PC-9 (cell line): ENCODE data around the gene CALD1. TPM values are rescaled to one million over a fixed set of nuclear protein-coding genes. Genes with fewer than 3 reads are reported as not detected.
A peak's percentile ranks its signal among the peaks of the same experiment; 100 is the strongest.

Experiments used
- BruUV-seq: library from RNA; stranded (reverse); fragments of 400-500 nt; replicated peaks from 2 replicates; lab custom pipeline; 2021; lab: Mats Ljungman, UMichigan
- CTCF ChIA-PET: fragments of 300-600 bp; sonication (Branson Sonifier 250); formaldehyde crosslinking; loops from one replicate; lab custom pipeline; 2022; ENCODE audit warnings: antibody characterized with exemption; lab: Charles Lee
- POLR2A ChIA-PET: fragments of 300-600 bp; sonication (Branson Sonifier 250); formaldehyde crosslinking; loops from one replicate; lab custom pipeline; 2022; ENCODE audit warnings: antibody characterized with exemption; ENCODE audit not compliant: unreplicated experiment; lab: Charles Lee
- DNase-seq, 2 experiments: peaks; one replicate each; pipeline versions ENCODE4 v3.0.0 to v3.0.0-alpha.2; 2015 to 2022; ENCODE audit warnings: mixed read lengths in 1 of 2
- H2AFZ ChIP-seq: fragments of 200-600 bp; sonication (generic); 2 replicates; pipeline ENCODE4 v1.8.1; 2017; ENCODE audit warnings: antibody characterized with exemption
- H3F3A ChIP-seq: fragments of 200-600 bp; sonication (generic); 2 replicates; pipeline ENCODE4 v1.8.1; 2017; ENCODE audit warnings: antibody characterized with exemption, mild to moderate bottlenecking, low read depth; ENCODE audit not compliant: insufficient read depth
- H3K27ac ChIP-seq: fragments of 200-600 bp; sonication (generic); 2 replicates; pipeline ENCODE4 v1.6.1; 2016; ENCODE audit warnings: mixed run types
- H3K27me3 ChIP-seq: fragments of 200-600 bp; sonication (generic); 2 replicates; pipeline ENCODE4 v1.6.1; 2016; ENCODE audit warnings: low read depth, mixed run types; ENCODE audit not compliant: insufficient read depth
- H3K36me3 ChIP-seq: fragments of 200-600 bp; sonication (generic); 2 replicates; pipeline ENCODE4 v1.6.1; 2016; ENCODE audit warnings: low read depth, mixed run types
- H3K4me1 ChIP-seq: fragments of 200-600 bp; sonication (generic); replicated peaks from 2 replicates; pipeline ENCODE4 v1.6.1; 2016; ENCODE audit warnings: mixed run types; ENCODE audit not compliant: insufficient read depth
- H3K4me2 ChIP-seq: fragments of 200-600 bp; sonication (generic); 2 replicates; pipeline ENCODE4 v1.6.1; 2017; ENCODE audit warnings: mixed run types
- H3K4me3 ChIP-seq: fragments of 200-600 bp; sonication (generic); 2 replicates; pipeline ENCODE4 v1.6.1; 2016; ENCODE audit warnings: mixed run types
- H3K79me2 ChIP-seq: fragments of 200-600 bp; sonication (generic); 2 replicates; pipeline ENCODE4 v1.6.1; 2017; ENCODE audit warnings: low read depth, mixed run types
- H3K9me2 ChIP-seq: fragments of 200-600 bp; sonication (generic); 2 replicates; pipeline ENCODE4 v1.8.1; 2017; ENCODE audit warnings: mild to moderate bottlenecking; ENCODE audit not compliant: insufficient read depth
- H3K9me3 ChIP-seq: fragments of 200-600 bp; sonication (generic); 2 replicates; pipeline ENCODE4 v1.8.1; 2016; ENCODE audit warnings: low read depth; ENCODE audit not compliant: insufficient read depth
- H4K20me1 ChIP-seq: fragments of 200-600 bp; sonication (generic); 2 replicates; pipeline ENCODE4 v1.8.1; 2017; ENCODE audit not compliant: insufficient read depth
- EZH2 ChIP-seq: fragments of 200-600 bp; sonication (generic); IDR thresholded peaks from 2 replicates; pipeline ENCODE4 v1.8.0; 2017; ENCODE audit warnings: antibody characterized with exemption, low read depth
- intact Hi-C: fragments of 100-400 bp; cut with micrococcal nuclease; formaldehyde crosslinking; loops from one replicate; pipeline ENCODE4 v1.10.0; 2022; ENCODE audit not compliant: unreplicated experiment
- total RNA-seq: library from RNA; stranded (reverse); gene quantifications from 2 replicates; pipeline ENCODE4 v1.2.3, GENCODE V29; 2021
- TF ChIP-seq, protein P1 (sequence below): fragments of 200-600 bp; sonication (generic); conservative IDR thresholded peaks from 2 replicates; pipeline ENCODE4 v1.6.1; 2017; ENCODE audit warnings: mixed run types, antibody characterized with exemption, mild to moderate bottlenecking, moderate library complexity

CALD1 gene
- total RNA-seq, 1 experiment from 2014 or later: 84.4 TPM

DNA sequence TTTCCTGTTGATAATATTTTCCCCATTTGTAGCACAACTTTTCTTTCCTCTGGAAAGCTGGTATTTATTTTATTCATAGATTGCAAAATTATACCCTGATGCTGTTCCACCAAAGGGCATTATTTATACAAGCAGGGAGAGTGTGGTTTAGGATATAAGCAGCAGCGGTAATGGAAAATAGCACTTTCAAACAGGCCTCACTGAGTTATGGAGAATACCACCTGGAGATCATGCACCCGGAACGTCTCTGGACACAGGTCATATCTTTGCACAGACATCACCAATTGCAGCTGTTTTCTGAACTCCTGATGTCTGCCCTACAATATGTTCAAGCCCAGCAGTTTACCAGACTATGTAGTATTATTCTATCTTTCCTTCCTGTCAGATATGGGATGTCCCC is 2.0 kb upstream of the CALD1 start:
- Histone ChIP-seq H3K27me3 (no peaks in the 10 kb centered on the region), H3K36me3 (no peaks in the 10 kb centered on the region), H3K9me3 (no peaks in the 10 kb centered on the region), H3K9me2 (no peaks in the 10 kb centered on the region), H3K27ac (no peak overlapping the region), H3K4me2 (no peak overlapping the region), H3K79me2 (no peaks in the 10 kb centered on the region), H3F3A (peaks cover 17% of the 10 kb centered on the region; the same call in 1 of the 2 replicates), H2AFZ (no peak overlapping the region), H4K20me1 (no peaks in the 10 kb centered on the region), H3K4me1 (peaks cover 33% of the 10 kb centered on the region), H3K4me3 (no peak overlapping the region)
- TF ChIP-seq, protein P1, sequence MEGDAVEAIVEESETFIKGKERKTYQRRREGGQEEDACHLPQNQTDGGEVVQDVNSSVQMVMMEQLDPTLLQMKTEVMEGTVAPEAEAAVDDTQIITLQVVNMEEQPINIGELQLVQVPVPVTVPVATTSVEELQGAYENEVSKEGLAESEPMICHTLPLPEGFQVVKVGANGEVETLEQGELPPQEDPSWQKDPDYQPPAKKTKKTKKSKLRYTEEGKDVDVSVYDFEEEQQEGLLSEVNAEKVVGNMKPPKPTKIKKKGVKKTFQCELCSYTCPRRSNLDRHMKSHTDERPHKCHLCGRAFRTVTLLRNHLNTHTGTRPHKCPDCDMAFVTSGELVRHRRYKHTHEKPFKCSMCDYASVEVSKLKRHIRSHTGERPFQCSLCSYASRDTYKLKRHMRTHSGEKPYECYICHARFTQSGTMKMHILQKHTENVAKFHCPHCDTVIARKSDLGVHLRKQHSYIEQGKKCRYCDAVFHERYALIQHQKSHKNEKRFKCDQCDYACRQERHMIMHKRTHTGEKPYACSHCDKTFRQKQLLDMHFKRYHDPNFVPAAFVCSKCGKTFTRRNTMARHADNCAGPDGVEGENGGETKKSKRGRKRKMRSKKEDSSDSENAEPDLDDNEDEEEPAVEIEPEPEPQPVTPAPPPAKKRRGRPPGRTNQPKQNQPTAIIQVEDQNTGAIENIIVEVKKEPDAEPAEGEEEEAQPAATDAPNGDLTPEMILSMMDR: no peak
- no peak for TF ChIP-seq EZH2
- no TSS peak for BruUV-seq
- POLR2A ChIA-PET: no interaction called here
- DNase-seq: no peak
- CTCF ChIA-PET: no interaction called here
- intact Hi-C loops: loop anchor here (5.0 kb wide), 1 partner anchor 145 kb away; no protein-coding TSS in a partner anchor

DNA sequence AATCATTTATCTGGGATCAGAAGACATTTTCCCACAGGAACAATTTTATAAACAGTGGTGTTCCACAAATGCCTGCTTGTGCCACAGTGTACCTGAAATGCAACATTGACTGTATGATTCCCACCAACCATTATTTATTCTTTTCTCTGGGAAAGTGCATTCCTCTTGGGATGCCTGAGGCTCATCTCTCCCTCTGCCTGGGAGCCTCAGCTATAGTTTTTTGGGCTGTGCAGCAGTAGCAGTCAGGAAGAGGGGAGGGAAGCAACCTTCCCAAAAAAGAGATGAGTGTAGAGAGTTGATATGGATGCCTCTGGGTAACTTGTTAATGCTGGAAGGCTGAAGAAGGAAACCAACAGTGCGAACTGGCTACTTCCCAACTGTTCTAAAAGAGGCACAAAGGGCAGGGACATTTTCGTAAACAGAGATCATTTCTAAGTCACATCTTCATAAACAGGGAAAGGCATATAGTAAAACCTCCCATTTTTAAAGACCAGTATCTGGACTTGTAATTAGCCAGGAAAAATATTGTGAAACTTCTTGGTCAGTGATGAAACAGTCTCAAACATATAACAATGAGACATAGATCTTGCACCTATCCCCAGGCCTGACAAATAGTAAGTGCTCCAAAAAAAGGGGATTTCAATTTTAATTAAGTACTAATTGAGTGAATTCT is 1.4 kb upstream of the CALD1 start:
- Histone ChIP-seq H3K79me2 (no peaks in the 10 kb centered on the region), H3K27me3 (no peaks in the 10 kb centered on the region), H3K4me2 (no peak overlapping the region; the same call in 1 of the 2 replicates), H3K9me3 (no peaks in the 10 kb centered on the region), H3K4me3 (no peak overlapping the region), H3K27ac (peak overlapping the region; percentile 56; the same call in 1 of the 2 replicates), H3K9me2 (no peaks in the 10 kb centered on the region), H3K4me1 (peaks cover 33% of the 10 kb centered on the region), H2AFZ (no peak overlapping the region), H4K20me1 (no peaks in the 10 kb centered on the region), H3K36me3 (no peaks in the 10 kb centered on the region), H3F3A (peaks cover 17% of the 10 kb centered on the region; the same call in 1 of the 2 replicates)
- peak in 1 of 2 experiments; percentile 1 for DNase-seq
- no TSS peak for BruUV-seq
- CTCF ChIA-PET: no interaction called here
- TF ChIP-seq, protein P1: no peak
- no peak for TF ChIP-seq EZH2
- intact Hi-C loops: loop anchor here (5.0 kb wide), 1 partner anchor 146 kb away; no protein-coding TSS in a partner anchor
- POLR2A ChIA-PET: no interaction called here

DNA sequence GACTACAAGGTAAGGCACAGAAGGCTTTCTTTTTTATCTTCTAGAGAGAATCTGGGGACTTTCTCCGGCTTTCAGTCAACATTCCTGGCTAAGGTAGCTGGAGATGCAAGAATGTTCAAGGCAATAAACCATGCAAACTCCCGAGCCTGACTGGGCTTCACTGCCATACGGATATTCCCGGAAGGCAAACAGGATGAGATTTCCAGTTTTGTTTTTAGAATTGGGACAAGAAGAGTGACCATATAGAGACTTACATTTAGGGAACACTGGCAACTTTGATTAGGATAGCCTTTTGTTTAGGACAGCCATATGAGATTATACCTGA is 269 bp downstream of the CALD1 start:
- no peak for DNase-seq
- Histone ChIP-seq H3K4me3 (peak overlapping the region; percentile 56), H3K9me3 (no peaks in the 10 kb centered on the region), H3K79me2 (no peaks in the 10 kb centered on the region), H3K9me2 (no peaks in the 10 kb centered on the region), H3K27ac (peak overlapping the region; percentile 60), H3K27me3 (no peaks in the 10 kb centered on the region), H3K36me3 (no peaks in the 10 kb centered on the region), H3F3A (peaks cover 17% of the 10 kb centered on the region; the same call in 1 of the 2 replicates), H3K4me2 (peak overlapping the region; percentile 81), H4K20me1 (no peaks in the 10 kb centered on the region), H2AFZ (peak overlapping the region; percentile 74), H3K4me1 (peaks cover 33% of the 10 kb centered on the region)
- intact Hi-C loops: loop anchor here (1.0 to 5.0 kb wide), 3 partner anchors 112 to 163 kb away; no protein-coding TSS in a partner anchor
- no TSS peak for BruUV-seq
- TF ChIP-seq, protein P1: no peak
- ChIA-PET CTCF (no interaction called here), POLR2A (interaction anchor here (0.6 to 1.1 kb wide), 2 partner anchors 9 to 51 kb away, joined by 3 to 6 read pairs; no protein-coding TSS in a partner anchor)
